Stimulated activated naive CD8-positive, alpha-beta T cell treated with anti-CD3 and anti-CD28 coated beads, Interleukin-15, amount 100 ng/mL, for 72 hours (primary cell): ENCODE measurements around the gene STUM.

ENCODE experiments used
- ATAC-seq: fragments of 150-1000 bp; cut with Tn5 transposase; 2 replicates; pipeline ENCODE4 v1.10.0; 2021; ENCODE audit warnings: mild to moderate bottlenecking, moderate library complexity
- DNase-seq, 2 donors: peaks; one replicate each; pipeline ENCODE4 v3.0.0; 2021 to 2022
- H3K27ac Mint-ChIP-seq, 2 donors: one replicate each; pipeline ENCODE4 v1.8.0; 2022; ENCODE audit warnings: mild to moderate bottlenecking in 2 of 2, mixed read lengths in 2 of 2, moderate library complexity in 2 of 2
- H3K27me3 Mint-ChIP-seq: one replicate; pipeline ENCODE4 v1.8.0; 2022; ENCODE audit warnings: mixed read lengths
- H3K4me1 Mint-ChIP-seq: one replicate; pipeline ENCODE4 v1.8.0; 2022; ENCODE audit warnings: mild to moderate bottlenecking, mixed read lengths
- H3K4me3 Mint-ChIP-seq, 2 donors: one replicate each; pipeline ENCODE4 v1.8.0; 2022; ENCODE audit warnings: mild to moderate bottlenecking in 2 of 2, mixed read lengths in 2 of 2, moderate library complexity in 1 of 2
- H3K9me3 Mint-ChIP-seq, 2 donors: one replicate each; pipeline ENCODE4 v1.8.0; 2022; ENCODE audit warnings: mixed read lengths in 2 of 2

The STUM gene

GRCh38 chr1:226599636-226600238, 51.2 kb downstream of the STUM start:
- Mint-ChIP-seq H3K27ac (no peak overlapping the region), H3K4me1 (peaks cover 16% of the 10 kb centered on the region), H3K9me3 (no peaks in the 10 kb centered on the region), H3K27me3 (peaks cover 6% of the 10 kb centered on the region), H3K4me3 (no peak overlapping the region)
- ATAC-seq: no peak
- no peak for DNase-seq

GRCh38 chr1:226600254-226600653, 51.7 kb downstream of the STUM start:
- no peak for DNase-seq
- Mint-ChIP-seq H3K4me1 (peaks cover 16% of the 10 kb centered on the region), H3K4me3 (no peak overlapping the region), H3K27ac (no peak overlapping the region), H3K27me3 (peaks cover 6% of the 10 kb centered on the region), H3K9me3 (no peaks in the 10 kb centered on the region)
- no peak for ATAC-seq

DNA sequence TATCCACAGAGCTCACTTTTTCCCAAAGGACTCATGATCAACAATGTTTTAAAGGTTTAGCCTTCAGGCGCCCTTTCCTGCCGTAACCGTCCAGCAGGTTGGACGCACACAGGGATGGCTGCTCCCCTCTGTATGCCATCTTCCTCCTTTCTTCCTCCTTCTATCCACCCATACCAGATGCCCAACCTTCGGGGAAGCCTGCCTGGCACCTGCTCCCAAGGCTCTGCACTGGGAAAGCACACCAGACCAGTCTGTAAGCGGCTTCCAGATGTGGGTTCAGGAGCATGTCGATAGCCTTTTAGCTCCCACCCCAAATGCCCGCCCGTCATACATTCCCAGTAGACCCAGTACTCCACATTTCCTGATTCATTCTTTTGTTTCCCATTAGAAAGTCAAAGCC, 52.9 kb downstream of the STUM start:
- H3K9me3 Mint-ChIP-seq: no peaks in the 10 kb centered on the region
- H3K27me3 Mint-ChIP-seq: peaks cover 6% of the 10 kb centered on the region
- no peak overlapping the region for H3K27ac Mint-ChIP-seq
- H3K4me3 Mint-ChIP-seq: no peak overlapping the region
- no peak for ATAC-seq
- peaks cover 16% of the 10 kb centered on the region for H3K4me1 Mint-ChIP-seq
- no peak for DNase-seq

GRCh38 chr1:226602186-226603021, 53.8 kb downstream of the STUM start:
- Mint-ChIP-seq H3K27me3 (peaks cover 6% of the 10 kb centered on the region), H3K4me1 (peaks cover 16% of the 10 kb centered on the region), H3K27ac (peak overlapping the region in 1 of 2 donors; percentile 19), H3K4me3 (no peak overlapping the region), H3K9me3 (no peaks in the 10 kb centered on the region)
- ATAC-seq (no peak), DNase-seq (no peak)

DNA sequence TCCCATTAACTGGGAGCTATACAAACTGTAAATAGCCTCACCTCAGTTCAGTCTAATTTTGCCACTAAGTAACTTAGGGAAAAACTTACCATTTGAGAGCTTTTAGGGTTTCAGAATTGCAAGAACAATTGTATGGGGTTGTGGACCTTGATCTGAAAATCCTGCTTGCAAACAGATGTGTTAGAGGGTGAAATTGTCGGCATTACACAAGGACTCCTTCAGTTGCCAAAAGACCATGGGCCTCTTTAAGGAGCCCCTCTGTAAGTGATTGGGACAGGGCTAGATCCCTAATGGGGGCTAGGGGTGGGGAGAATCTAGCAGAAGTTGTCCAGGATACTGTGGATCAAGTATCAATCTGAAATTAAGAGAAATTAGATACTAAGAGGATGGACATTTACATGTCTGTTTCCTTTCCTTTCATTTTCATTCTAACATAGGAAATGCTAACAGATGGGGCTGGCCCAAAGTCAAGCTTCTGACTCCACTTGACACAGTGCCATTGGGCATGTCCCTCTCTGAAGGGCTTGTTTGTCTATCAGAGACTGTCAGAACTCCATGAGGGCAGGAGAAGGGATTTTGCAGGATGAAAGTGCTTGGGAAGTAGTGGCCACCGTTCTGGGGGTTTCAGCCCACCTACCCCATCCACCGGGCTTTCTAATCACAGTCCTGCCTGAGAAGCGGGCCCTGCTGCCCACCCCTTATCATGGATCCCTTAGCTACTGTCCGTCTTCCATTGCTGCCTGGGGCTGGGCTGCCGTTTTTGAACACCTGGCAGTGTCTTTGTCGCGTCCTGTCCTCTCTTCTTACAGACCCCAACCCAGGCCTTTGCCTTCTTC, 54.7 kb downstream of the STUM start:
- ATAC-seq (no peak), DNase-seq (no peak)
- no peaks in the 10 kb centered on the region for H3K9me3 Mint-ChIP-seq
- H3K27me3 Mint-ChIP-seq: peaks cover 6% of the 10 kb centered on the region
- peaks cover 16% of the 10 kb centered on the region for H3K4me1 Mint-ChIP-seq
- H3K4me3 Mint-ChIP-seq: no peak overlapping the region
- H3K27ac Mint-ChIP-seq: no peak overlapping the region

DNA sequence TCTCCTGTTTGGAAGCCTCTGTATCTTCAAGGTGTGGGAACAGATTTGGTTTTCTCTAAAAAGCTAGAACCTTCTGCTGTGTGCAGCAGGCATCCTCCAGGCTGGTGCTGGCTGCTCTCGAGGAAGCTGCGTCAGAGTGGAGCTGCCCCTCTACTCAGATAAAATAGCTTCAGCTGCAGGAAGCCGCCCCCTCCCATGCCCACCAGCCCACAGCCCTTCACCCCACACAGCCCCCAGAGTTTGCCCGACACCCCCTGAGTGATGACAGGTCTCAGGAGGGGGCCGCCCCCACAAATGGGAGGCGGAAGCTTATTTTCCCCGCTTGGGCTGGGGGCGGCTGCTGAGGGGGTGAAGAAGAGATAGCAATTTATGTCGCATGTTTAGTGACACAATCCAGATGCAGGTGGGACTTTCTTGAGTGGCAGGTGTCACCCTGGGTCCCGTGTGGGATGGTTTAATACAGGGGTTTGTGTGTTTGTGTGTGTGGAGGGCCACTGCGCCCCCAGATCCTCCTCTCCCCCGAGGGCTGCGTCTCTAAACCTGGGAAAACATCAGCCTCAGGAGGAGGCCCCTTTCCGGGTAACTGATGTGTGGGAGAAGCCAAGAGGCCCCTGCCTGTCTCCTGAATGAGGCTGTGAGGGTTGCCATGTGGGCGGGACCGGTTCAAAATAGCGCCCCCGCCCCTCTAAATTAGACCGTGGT, 55.4 kb downstream of the STUM start:
- Mint-ChIP-seq H3K27me3 (no peaks in the 10 kb centered on the region), H3K27ac (peak overlapping the region in 1 of 2 donors; percentile 12), H3K9me3 (no peaks in the 10 kb centered on the region), H3K4me3 (no peak overlapping the region), H3K4me1 (peaks cover 20% of the 10 kb centered on the region)
- ATAC-seq (no peak), DNase-seq (no peak)

DNA sequence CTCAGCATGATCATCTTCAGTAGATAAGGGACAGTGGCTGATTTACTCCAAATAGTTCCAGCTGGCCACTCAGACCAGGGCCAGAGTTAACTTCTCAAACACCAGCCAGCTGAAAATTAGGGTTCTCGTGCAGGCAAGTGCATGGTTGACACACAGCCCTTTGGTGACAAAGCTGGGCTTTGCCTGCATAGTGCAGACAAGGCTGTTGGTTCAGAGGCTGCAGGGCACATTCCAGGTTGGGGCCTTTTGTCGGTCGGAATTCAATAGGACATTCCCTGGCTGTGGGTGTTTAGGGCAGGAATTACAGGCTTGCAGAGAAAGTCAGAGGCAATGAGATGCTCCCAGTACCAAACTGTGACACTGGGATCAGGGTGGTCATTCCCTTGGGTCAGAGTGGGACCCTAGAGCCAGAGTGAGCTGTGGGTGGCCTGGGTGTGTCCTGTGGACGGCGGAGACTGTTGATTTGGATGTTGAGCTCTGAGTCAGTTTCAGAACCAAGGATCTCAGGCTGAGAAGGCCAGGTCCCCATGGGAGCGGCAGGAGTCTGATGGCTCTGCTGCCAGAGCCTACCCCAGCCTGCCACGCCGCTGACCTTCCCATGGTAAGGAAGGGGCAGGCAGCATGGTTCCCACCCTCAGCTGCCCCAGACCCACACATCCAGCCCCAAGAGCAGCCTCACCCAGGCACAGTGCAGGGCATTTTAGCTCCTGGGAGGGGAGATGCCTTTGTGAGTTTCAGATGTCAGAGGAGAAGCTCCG, 56.2 kb downstream of the STUM start:
- Mint-ChIP-seq H3K4me1 (peaks cover 20% of the 10 kb centered on the region), H3K27me3 (no peaks in the 10 kb centered on the region), H3K27ac (no peak overlapping the region), H3K4me3 (no peak overlapping the region), H3K9me3 (no peaks in the 10 kb centered on the region)
- DNase-seq (no peak), ATAC-seq (no peak)

DNA sequence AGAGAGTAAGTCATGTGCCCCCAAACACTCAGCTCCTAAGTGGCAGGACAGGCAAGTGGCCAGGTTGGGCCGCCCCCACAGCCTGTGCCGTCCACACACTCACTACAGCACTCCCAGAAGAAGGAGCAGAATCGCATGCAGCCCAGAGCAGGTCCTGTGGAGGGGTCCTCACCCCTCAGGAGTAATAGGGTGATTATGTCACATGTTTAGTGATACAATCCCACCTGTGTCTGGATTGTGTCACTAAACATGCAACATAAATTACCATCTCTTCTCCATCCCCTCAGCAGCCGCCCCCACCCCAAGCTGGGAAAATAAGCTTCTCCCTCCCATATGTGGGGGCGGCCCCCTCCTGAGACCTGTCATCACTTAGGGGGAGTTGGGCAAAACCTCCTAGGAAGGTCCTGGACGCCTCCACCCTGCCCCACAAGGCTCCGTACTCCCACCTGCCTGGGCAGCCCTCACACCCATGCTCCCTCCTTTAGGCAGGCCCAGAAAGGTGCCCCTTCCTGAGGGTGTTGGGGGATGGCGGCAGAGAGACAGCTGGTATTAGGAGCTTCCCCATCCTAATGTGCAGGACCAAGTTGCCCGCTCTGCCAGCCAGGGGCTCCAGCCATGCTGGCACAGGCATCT, 56.9 kb downstream of the STUM start:
- DNase-seq: no peak
- H3K4me1 Mint-ChIP-seq: peaks cover 20% of the 10 kb centered on the region
- H3K27me3 Mint-ChIP-seq: no peaks in the 10 kb centered on the region
- H3K27ac Mint-ChIP-seq: no peak overlapping the region
- no peak overlapping the region for H3K4me3 Mint-ChIP-seq
- no peak for ATAC-seq
- no peaks in the 10 kb centered on the region for H3K9me3 Mint-ChIP-seq

GRCh38 chr1:226606311-226607267, 58.0 kb downstream of the STUM start:
- no peaks in the 10 kb centered on the region for H3K9me3 Mint-ChIP-seq
- H3K27me3 Mint-ChIP-seq: no peaks in the 10 kb centered on the region
- H3K27ac Mint-ChIP-seq: no peak overlapping the region
- no peak for ATAC-seq
- peaks cover 20% of the 10 kb centered on the region for H3K4me1 Mint-ChIP-seq
- H3K4me3 Mint-ChIP-seq: no peak overlapping the region
- no peak for DNase-seq

GRCh38 chr1:226607268-226607660, 58.7 kb downstream of the STUM start:
- Mint-ChIP-seq H3K9me3 (no peaks in the 10 kb centered on the region), H3K27me3 (no peaks in the 10 kb centered on the region), H3K4me1 (peaks cover 20% of the 10 kb centered on the region), H3K4me3 (no peak overlapping the region), H3K27ac (no peak overlapping the region)
- DNase-seq: no peak
- ATAC-seq: no peak

GRCh38 chr1:226607821-226608220, 59.3 kb downstream of the STUM start:
- Mint-ChIP-seq H3K4me1 (peaks cover 19% of the 10 kb centered on the region), H3K9me3 (no peaks in the 10 kb centered on the region), H3K4me3 (no peak overlapping the region), H3K27ac (peak overlapping the region in 1 of 2 donors; percentile 91), H3K27me3 (no peaks in the 10 kb centered on the region)
- no peak for ATAC-seq
- no peak for DNase-seq

GRCh38 chr1:226608699-226609505, 60.3 kb downstream of the STUM start:
- H3K4me3 Mint-ChIP-seq: no peak overlapping the region
- ATAC-seq (peak; percentile 80), DNase-seq (peak; percentile 58 to 69)
- no peaks in the 10 kb centered on the region for H3K9me3 Mint-ChIP-seq
- no peaks in the 10 kb centered on the region for H3K27me3 Mint-ChIP-seq
- H3K27ac Mint-ChIP-seq: no peak overlapping the region
- H3K4me1 Mint-ChIP-seq: peaks cover 9% of the 10 kb centered on the region
